ENCODE measurements around the gene ESD.
"Not testable (repeated sequence)": the region's sequence is repeated elsewhere in the genome, so short reads cannot be mapped to it uniquely, and the experiment has no call there.

- TF ChIP-seq CTCF (conservative IDR thresholded peaks at IDR 0.05; ENCODE audit: low read depth in 2 of 2); REST (IDR thresholded peaks at IDR 0.05; ENCODE audit: unreplicated experiment); ETS1 (IDR thresholded peaks at IDR 0.05); EZH2phosphoT487 (IDR thresholded peaks at IDR 0.05; ENCODE audit: unreplicated experiment); EZH2 (IDR thresholded peaks at IDR 0.05; ENCODE audit: low read depth, unreplicated experiment); NANOG (IDR thresholded peaks at IDR 0.05; ENCODE audit: borderline replicate concordance); STAT1 (IDR thresholded peaks at IDR 0.05; ENCODE audit: unreplicated experiment); CREB1 (CRISPR knock-in tag; IDR thresholded peaks at IDR 0.05; ENCODE audit: low read depth); POLR2AphosphoS5 (IDR thresholded peaks at IDR 0.05; ENCODE audit: low read depth); JUNB (IDR thresholded peaks at IDR 0.05; ENCODE audit: unreplicated experiment); ZNF462 (CRISPR knock-in tag; IDR thresholded peaks at IDR 0.05); ZNF114 (CRISPR knock-in tag; IDR thresholded peaks at IDR 0.05): not testable (repeated sequence)
These were observed 41.5 kb downstream of the ESD start for GRCh38 chr13:46755508-46755907.
